B cell (primary cell): ENCODE results near the gene PTPRM. TPM values are rescaled to one million over a fixed set of nuclear protein-coding genes. Genes with fewer than 3 reads are reported as not detected.

Experiments
- ATAC-seq: fragments of 200-7000 bp; cut with Tn5 transposase; one replicate; pipeline ENCODE4 v1.10.0; 2021; ENCODE audit warnings: low read depth, mild to moderate bottlenecking, moderate number of reproducible peaks, moderate library complexity
- CTCF ChIA-PET: fragments of 350-600 bp; sonication (Branson Sonifier 250); formaldehyde crosslinking; loops from one replicate; lab custom pipeline; 2021; ENCODE audit warnings: antibody characterized with exemption, inconsistent platforms; lab: Charles Lee
- POLR2A ChIA-PET: fragments of 350-600 bp; sonication (Branson Sonifier 250); formaldehyde crosslinking; loops from one replicate; lab custom pipeline; 2021; ENCODE audit warnings: antibody characterized with exemption; lab: Charles Lee
- DNase-seq: peaks from one replicate; pipeline ENCODE4 v3.0.0; 2013
- H2AFZ ChIP-seq: 2 replicates; pipeline ENCODE4 v1.6.1; 2012; ENCODE audit warnings: mild to moderate bottlenecking, low read depth, low read length; ENCODE audit not compliant: insufficient read depth, poor library complexity, severe bottlenecking
- H3K27ac ChIP-seq, 2 donors: 1 replicate in 1 of 2; 2 replicates in 1 of 2; pipeline ENCODE4 v1.5.1; 2012 to 2013; ENCODE audit warnings: low read length in 2 of 2, mild to moderate bottlenecking in 2 of 2, moderate library complexity in 1 of 2
- H3K27me3 ChIP-seq, 4 experiments: fragments of 200-600 bp in 1 of 4; sonication (generic) in 1 of 4; replicated peaks in 1 of 4; 1 replicate in 2 of 4; 2 replicates in 2 of 4; pipeline versions ENCODE4 v1.6.1 to v1.7.0; 2013 to 2016; ENCODE audit warnings: low read length in 3 of 4, mild to moderate bottlenecking in 2 of 4, mixed read lengths in 1 of 4, moderate library complexity in 1 of 4; ENCODE audit not compliant: insufficient read depth in 4 of 4, control insufficient read depth in 3 of 4; ENCODE audit errors: control extremely low read depth in 1 of 4
- H3K36me3 ChIP-seq, 2 experiments: replicated peaks in 1 of 2; 1 replicate in 1 of 2; 2 replicates in 1 of 2; pipeline versions ENCODE4 v1.6.1 to v1.7.1; 2013; ENCODE audit warnings: low read length in 1 of 2; ENCODE audit not compliant: insufficient read depth in 2 of 2, control insufficient read depth in 1 of 2; ENCODE audit errors: control extremely low read depth in 1 of 2, extremely low read depth in 1 of 2
- H3K4me1 ChIP-seq, 2 donors: fragments of 200-600 bp in 1 of 2; sonication (generic) in 1 of 2; 1 replicate in 1 of 2; 2 replicates in 1 of 2; pipeline versions ENCODE4 v1.5.1 to v1.6.1; 2013 to 2017; ENCODE audit warnings: low read length in 2 of 2; ENCODE audit not compliant: control insufficient read depth in 2 of 2, insufficient read depth in 2 of 2
- H3K4me2 ChIP-seq: replicated peaks from 2 replicates; pipeline ENCODE3; 2012; ENCODE audit warnings: mild to moderate bottlenecking, low read depth, low read length; ENCODE audit not compliant: poor library complexity, severe bottlenecking
- H3K4me3 ChIP-seq, 5 experiments: fragments of 200-600 bp in 1 of 5; sonication (generic) in 1 of 5; 1 replicate in 3 of 5; 2 replicates in 2 of 5; pipeline versions ENCODE4 v1.5.1 to v1.7.0; 2011 to 2016; ENCODE audit warnings: low read length in 4 of 5, mild to moderate bottlenecking in 4 of 5, low read depth in 2 of 5, control low read depth in 1 of 5, moderate library complexity in 1 of 5; ENCODE audit not compliant: insufficient read depth in 1 of 5; ENCODE audit errors: control extremely low read depth in 1 of 5, extremely low read depth in 1 of 5
- H3K79me2 ChIP-seq: fragments of 200-600 bp; sonication (generic); one replicate; pipeline ENCODE4 v1.6.0; 2016; ENCODE audit warnings: low read length; ENCODE audit not compliant: control insufficient read depth, insufficient read depth
- H3K9ac ChIP-seq: fragments of 200-600 bp; sonication (generic); 2 replicates; pipeline ENCODE4 v1.6.1; 2017; ENCODE audit warnings: mild to moderate bottlenecking, low read length, moderate library complexity
- H3K9me3 ChIP-seq, 3 donors: one replicate each; pipeline versions ENCODE4 v1.6.1 to v1.7.1; 2013; ENCODE audit warnings: low read length in 2 of 3; ENCODE audit not compliant: control insufficient read depth in 2 of 3, insufficient read depth in 1 of 3; ENCODE audit errors: control extremely low read depth in 1 of 3
- H4K20me1 ChIP-seq: 2 replicates; pipeline ENCODE4 v1.6.0; 2012; ENCODE audit warnings: mild to moderate bottlenecking, low read length; ENCODE audit not compliant: insufficient read depth, control insufficient read depth, poor library complexity, severe bottlenecking
- H3K27ac Mint-ChIP-seq: one replicate; pipeline ENCODE4 v1.8.0; 2021; ENCODE audit warnings: mixed read lengths
- H3K27me3 Mint-ChIP-seq: one replicate; pipeline ENCODE4 v1.8.0; 2021; ENCODE audit warnings: mixed read lengths
- H3K4me1 Mint-ChIP-seq: one replicate; pipeline ENCODE4 v1.8.0; 2021; ENCODE audit warnings: mixed read lengths
- H3K4me3 Mint-ChIP-seq: one replicate; pipeline ENCODE4 v1.8.0; 2021; ENCODE audit warnings: mixed read lengths
- H3K9me3 Mint-ChIP-seq: one replicate; pipeline ENCODE4 v1.8.0; 2022; ENCODE audit warnings: mixed read lengths; ENCODE audit not compliant: insufficient read depth
- CTCF ChIP-seq: fragments of 200-600 bp; IDR thresholded peaks from one replicate; pipeline ENCODE4 v1.8.0; 2022; ENCODE audit warnings: antibody characterized with exemption, mild to moderate bottlenecking
- EZH2 ChIP-seq: IDR thresholded peaks from 2 replicates; pipeline ENCODE4 v1.6.1; 2012; ENCODE audit warnings: borderline replicate concordance, low read depth, mild to moderate bottlenecking, moderate library complexity, low read length; ENCODE audit not compliant: insufficient read depth, poor library complexity, severe bottlenecking
- WGBS: methylation state at CpG from one replicate; pipeline ENCODE4 v1.1.5; 2013; ENCODE audit warnings: missing lambda C conversion rate; ENCODE audit not compliant: insufficient coverage; 5-methylcytosine and 5-hydroxymethylcytosine counted together
- intact Hi-C: fragments of 100-400 bp; cut with micrococcal nuclease; formaldehyde crosslinking; loops from one replicate; pipeline ENCODE4 v1.10.0; 2022
- polyA plus RNA-seq: library from polyadenylated mRNA; depleted of rRNA; stranded (reverse); fragments of >200 nt; gene quantifications from 2 replicates; pipeline ENCODE4 v1.2.3, GENCODE V29; 2012
- total RNA-seq, 2 donors: library from RNA; stranded (reverse); fragments of 120-200 nt in 1 of 2; gene quantifications; 1 replicate in 1 of 2; 2 replicates in 1 of 2; pipeline versions ENCODE4 v1.2.3 to v1.2.4, GENCODE V29; 2013 to 2022

PTPRM gene
- total and polyA plus RNA-seq, 2 donors (not counting 1 experiment from before 2014, with no cell fraction given): 0.20 to 0.89 TPM

GRCh38 chr18:7809978-7810377 lies 242.9 kb downstream of the PTPRM start:
- DNase-seq: no peak
- H3K4me1 Mint-ChIP-seq: no peaks in the 10 kb centered on the region

More at GRCh38 chr18:7809978-7810377, 242.9 kb downstream of the PTPRM start:
- H3K9me3 Mint-ChIP-seq: peaks cover 9% of the 10 kb centered on the region
- TF ChIP-seq CTCF (no peak), EZH2 (no peak)
- H3K27me3 Mint-ChIP-seq: no peaks in the 10 kb centered on the region
- Histone ChIP-seq H4K20me1 (no peaks in the 10 kb centered on the region), H3K9ac (no peak overlapping the region), H2AFZ (no peak overlapping the region), H3K36me3 (no peaks in the 10 kb centered on the region), H3K27ac (no peak overlapping the region), H3K27me3 (no peaks in the 10 kb centered on the region), H3K79me2 (no peaks in the 10 kb centered on the region), H3K9me3 (peaks cover 1 to 10% (median 8%) of the 10 kb centered on the region in 3 donors), H3K4me2 (no peak overlapping the region), H3K4me1 (no peaks in the 10 kb centered on the region), H3K4me3 (no peak overlapping the region)
- ChIA-PET CTCF (no interaction called here), POLR2A (no interaction called here)
- 80% methylated on average over 1 of the region's 5 CpGs for WGBS
- no peak overlapping the region for H3K27ac Mint-ChIP-seq
- H3K4me3 Mint-ChIP-seq: no peak overlapping the region
- ATAC-seq: no peak
- intact Hi-C loops: no loop called here
